ENCODE data around the gene HRNR.
"Not testable (repeated sequence)": the region's sequence is repeated elsewhere in the genome, so short reads cannot be mapped to it uniquely, and the experiment has no call there.

The HRNR gene

DNA sequence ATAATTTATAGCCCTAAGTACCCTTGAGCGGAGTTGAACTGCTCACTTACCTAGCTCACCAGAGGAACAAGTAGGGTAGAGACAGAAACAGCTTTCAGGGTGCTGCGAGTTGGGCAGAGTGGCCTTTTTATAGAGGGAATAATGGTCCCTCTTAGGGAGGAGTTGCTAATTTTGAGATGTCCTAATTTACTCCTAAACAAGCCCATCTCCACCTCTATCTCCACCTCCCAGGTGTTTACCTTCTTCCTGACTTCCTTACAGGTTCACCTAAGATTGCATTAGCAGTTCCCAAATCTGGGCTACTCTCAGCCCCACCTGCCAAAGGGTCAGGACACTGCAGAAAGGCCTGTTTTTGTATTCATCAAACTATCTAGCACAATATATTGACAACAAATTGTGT lies at the start of gene HRNR:
Gene HRNR (minus strand): TSS at position 101 of the 400 bp plus-strand sequence. CDS start 940 bp downstream, outside the sequence.
- no peak for DNase-seq (ENCODE audit: low read depth in 2 of 2)

DNA sequence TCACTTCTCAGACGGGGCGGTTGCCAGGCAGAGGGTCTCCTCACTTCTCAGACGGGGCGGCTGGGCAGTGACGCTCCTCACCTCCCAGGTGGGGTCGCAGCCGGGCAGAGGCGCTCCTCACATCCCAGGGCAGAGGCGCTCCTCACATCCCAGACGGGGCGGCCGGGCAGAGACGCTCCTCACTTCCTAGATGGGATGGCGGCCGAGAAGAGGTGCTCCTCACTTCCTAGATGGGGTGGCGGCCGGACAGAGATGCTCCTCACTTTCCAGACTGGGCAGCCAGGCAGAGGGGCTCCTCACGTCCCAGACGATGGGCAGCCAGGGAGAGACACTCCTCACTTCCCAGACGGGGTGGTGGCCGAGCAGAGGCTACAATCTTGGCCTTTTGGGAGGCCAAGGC lies 32.4 kb upstream of the HRNR start:
- DNase-seq (ENCODE audit: low read depth in 2 of 2) = not testable (repeated sequence)

DNA sequence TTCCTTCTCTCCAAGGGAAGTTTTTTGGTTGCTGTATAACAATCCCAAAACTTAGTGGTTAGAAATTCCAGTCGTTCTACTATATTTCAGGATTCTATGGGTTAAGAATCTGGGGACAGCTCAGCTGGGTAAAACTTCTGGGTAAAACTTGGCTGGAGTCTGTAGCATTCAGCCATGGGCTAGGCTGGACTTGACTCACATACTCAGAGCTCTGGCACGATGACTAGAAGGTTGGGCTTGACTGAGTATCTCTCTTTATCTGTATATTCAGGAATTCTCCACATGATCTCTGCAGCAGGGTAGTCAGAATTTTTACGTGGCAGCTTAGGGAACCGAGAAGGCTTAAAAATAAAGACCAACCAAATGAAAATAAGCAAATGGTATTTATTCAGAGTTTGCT lies 28.2 kb upstream of the HRNR start:
- DNase-seq (ENCODE audit: low read depth in 2 of 2) = no peak

DNA sequence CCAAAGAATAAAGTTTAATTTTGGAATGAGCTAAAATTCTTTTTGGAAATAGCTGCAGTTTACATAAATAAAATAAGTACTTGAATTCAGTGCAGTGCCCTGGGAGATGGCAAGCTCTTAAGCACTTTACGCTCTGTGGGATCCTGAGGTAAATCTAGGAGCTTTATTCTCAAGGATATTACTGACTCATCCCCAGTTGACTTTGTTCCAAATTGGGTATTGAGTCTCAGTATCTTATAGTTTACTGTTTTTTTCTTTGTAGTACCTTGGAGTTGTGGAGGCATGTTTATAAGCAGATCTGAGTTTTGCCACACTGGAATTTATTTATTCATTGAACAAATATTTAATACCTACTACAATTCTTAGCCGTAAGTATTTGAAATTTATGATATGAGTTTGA lies 27.4 kb upstream of the HRNR start:
- DNase-seq (ENCODE audit: low read depth in 2 of 2) = no peak

DNA sequence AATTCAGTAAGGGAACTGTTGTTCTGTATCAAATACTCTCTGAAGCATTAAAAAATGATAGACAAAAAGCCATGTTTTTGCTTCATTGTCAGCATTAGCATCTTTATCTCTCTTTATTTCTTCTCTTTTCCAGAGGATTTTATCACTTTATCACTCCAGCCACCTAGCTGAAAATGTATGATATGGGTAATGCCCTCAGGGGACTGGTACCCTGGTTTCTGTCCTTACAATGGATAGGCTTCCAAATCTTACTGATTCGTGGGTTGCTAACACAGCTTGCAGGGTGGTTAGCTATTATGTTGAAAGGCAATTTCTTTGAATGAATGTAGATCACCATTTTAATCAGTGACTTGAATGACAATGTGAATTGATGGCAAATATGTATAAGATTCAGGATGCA lies 23.3 kb upstream of the HRNR start:
- no peak for DNase-seq (ENCODE audit: low read depth in 2 of 2)

DNA sequence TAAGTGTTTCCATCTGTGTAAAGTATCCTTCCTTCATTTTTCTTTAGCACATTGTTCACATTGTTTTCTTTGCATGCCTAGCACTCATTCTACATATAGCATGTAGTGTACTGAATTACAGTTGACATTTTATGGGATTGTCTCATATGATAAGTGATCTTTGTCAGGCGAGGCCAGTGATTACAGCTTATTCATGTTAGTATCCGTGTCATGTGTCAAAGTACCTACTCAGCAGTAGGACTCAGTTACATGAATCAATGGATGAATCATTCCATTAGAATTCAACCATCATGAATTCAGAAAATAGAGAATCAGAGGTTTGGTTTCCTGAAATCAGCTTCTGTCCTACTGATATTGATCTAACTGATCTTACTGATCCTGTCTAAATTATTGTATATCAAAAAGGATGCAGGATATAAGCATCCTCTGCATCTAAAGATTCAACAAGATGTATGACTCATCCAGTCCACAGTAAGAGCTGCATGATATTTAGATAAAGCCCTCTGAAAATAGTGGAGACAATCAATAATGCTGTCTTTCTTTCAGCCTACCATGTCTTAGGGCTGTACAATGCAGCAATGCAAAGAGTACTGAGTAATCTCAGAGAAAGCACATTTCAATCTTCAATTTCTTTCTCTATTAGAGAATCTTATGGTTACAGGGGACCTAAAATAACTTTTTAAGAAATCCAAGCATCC lies 20.7 kb upstream of the HRNR start:
- DNase-seq (ENCODE audit: low read depth in 2 of 2) = no peak

DNA sequence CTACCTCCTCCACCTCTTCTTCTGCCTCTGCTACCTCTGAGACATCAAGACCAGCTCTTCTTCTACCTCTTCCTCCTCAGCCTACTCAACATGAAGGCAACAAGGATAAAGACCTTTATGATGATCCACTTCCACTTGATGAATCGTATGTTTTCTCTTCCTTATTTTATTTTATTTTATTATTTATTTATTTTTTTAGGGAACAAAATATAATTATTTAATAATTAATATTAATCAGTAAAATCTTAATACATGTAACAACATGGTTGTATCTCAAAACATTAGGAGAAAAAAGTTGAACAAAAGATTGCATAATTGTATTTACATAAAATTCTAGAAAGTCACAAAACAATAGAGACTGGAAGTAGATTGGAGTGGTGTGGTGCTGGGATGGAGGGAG lies 13.1 kb upstream of the HRNR start:
- DNase-seq (ENCODE audit: low read depth in 2 of 2) = no peak

DNA sequence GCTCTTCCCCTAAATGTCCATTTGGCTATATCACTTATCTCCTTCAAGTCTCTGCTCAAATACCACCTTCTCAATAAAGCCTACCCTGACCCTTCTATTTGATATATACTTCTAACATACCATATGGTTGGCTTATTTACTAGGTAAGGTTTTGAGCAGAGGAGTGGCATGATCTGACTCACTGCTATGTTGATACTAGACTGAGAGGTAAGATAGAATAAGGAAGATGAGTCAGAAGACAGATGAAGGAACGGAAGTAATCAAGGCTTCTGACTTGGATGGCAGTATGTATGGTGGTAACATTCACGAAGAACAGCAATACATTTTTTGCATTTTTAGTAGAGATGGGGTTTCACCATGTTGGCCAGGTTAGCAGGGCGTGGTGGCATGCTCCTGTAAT lies 4.8 kb upstream of the HRNR start:
- DNase-seq (ENCODE audit: low read depth in 2 of 2) = no peak

DNA sequence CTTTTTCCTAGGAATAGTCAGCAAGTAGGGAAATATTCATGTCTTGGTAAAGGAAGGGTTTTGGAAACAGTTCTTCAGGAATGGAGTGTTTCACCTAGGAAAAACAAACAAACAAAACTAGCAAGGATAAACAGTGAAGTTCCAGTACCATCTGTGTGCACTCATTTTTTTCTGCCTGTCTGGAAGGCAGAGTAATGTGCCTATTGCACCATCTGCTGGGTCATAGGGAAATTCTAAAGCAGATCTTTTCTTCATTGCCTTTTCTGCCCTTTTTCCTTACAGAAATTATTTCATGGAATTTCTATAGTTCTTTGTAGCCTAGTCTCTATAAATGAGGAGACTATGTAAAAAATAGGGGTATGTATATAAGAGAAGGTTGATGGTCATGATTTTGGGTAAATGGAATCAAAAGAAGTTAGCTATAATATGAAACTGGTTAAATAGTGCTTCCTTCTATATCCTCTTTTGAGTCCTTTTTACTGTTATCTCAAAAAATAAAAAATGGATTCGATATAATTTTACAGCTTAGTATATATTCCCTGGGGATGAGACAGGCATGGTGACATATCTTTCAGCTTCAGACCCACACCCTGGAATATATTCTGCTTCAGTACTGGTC lies 3.4 kb upstream of the HRNR start:
- DNase-seq (ENCODE audit: low read depth in 2 of 2) = no peak

DNA sequence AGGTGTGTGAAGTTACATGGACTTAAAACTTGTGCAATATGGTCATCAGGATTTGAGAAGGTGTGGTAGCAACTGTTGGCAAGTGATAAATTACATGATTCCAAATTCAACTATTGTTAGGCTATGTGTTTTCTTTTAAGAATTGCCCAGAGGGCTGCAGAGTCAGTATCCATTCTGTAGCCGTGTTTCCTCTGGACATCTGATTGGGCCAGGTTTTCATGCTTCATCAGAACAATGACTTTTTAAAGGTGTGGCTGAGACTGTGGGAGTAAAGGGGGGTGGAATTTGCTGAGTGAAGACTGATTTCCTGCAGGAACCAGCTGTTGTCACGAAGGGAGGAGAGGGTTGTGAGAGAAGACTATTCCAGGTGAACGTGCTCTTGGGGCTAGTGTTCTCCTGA lies 1.7 kb upstream of the HRNR start:
- DNase-seq (ENCODE audit: low read depth in 2 of 2) = no peak

DNA sequence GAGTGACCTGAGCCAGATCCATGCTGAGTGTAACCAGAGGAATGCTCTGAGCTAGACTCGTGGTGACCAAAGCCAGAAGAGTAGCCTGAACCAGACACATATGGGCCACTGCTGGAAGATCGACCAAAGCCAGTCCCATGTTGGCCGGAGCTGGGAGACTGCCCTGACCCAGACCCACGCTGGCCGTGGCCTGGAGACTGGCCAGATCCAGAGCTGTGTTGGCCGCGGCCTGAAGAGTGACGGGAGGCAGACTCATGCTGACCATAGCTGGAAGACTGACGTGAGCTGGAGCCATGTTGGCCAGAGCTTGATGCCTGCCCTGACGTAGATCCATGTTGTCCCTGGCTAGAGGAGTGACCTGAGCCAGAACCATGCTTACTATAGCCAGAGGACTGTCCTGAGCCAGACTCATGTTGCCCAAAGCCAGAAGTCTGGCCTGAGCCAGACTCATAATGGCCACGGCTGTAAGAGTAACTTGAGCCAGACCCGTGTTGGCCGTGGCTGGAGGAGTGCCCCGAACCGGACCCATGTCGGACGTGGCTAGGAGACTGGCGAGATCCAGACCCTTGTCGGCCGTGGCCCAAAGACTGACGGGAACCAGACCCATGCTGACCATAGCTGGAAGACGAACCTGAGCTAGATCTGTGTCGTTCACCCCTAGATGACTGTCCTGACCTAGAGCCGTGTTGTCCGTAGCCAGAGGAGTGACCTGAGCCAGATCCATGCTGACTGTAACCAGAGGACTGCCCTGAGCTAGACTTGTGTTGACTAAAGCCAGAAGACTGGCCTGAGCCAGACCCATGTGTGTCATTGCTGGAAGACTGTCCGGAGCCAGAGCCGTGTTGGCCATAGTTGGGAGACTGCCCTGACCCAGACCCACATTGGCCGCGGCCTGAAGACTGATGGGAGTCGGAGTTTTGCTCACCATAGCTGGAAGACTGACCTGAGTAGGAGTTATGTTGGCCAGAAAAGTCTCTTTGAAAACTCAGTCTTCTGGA lies 3.5 kb downstream of the HRNR start:
- DNase-seq (ENCODE audit: low read depth in 2 of 2) = no peak

DNA sequence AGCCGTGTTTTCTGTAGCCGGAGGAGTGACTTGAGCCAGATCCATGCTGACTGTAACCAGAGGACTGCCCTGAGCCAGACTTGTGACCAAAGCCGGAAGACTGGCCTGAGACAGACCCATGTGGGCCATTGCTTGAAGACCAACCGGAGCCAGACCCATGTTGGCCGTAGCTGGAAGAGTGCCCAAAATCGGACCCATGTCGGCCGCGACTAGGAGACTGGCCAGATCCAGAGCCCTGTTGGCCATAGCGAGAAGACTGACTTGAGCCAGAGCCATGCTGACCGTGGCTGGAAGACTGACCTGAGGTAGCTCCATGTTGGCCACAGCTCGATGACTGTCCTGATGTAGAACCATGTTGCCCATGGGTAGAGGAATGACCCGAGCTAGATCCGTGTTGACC lies 4.6 kb downstream of the HRNR start:
- DNase-seq (ENCODE audit: low read depth in 2 of 2) = not testable (repeated sequence)

DNA sequence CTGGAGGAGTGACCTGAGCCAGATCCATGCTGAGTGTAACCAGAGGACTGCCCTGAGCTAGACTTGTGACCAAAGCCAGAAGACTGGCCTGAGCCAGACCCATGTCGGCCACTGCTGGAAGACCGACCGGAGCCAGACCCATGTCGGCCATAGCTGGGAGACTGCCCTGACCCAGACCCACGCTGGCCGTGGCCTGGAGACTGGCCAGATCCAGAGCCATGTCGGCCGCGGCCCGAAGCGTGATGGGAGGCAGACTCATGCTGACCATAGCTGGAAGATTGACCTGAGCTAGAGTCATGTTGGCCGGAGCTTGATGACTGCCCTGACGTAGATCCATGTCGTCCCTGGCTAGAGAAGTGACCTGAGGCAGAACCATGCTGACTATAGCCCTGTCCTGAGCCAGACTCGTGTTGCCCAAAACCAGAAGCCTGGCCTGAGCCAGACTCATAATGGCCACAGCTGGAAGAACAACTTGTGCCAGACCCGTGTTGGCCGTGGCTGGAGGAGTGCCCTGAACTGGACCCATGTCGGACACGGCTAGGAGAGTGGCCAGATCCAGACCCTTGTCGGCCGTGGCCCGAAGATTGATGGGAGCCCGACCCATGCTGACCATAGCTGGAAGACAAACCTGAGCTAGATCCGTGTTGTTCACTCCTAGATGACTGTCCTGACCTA lies 5.1 kb downstream of the HRNR start:
- DNase-seq (ENCODE audit: low read depth in 2 of 2) = no peak

DNA sequence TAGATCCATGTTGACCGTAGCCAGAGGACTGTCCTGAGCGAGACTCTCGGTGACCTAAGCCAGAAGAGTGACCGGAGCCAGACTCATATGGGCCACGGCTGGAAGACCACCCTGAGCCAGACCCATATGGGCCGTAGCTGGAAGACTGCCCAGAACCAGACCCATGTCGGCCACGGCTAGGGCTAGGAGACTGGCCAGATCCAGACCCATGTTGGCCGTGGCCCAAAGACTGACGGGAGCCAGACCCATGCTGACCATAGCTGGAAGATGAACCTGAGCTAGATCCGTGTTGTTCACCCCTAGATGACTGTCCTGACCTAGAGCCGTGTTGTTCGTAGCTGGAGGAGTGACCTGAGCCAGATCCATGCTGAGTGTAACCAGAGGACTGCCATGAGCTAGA lies 8.4 kb downstream of the HRNR start:
- DNase-seq (ENCODE audit: low read depth in 2 of 2) = not testable (repeated sequence)

DNA sequence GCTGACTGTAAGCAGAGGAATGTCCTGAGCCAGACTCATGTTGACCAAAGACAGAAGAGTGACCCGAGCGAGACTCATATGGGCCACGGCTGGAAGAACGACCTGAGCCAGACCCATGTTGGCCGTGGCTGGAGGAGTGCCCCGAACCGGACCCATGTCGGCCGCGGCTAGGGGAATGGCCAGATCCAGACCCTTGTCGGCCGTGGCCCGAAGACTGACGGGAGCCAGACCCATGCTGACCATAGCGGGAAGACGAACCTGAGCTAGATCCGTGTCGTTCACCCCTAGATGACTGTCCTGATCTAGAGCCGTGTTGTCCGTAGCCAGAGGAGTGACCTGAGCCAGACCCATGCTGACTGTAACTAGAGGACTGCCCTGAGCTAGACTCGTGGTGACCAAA lies 9.1 kb downstream of the HRNR start:
- DNase-seq (ENCODE audit: low read depth in 2 of 2) = not testable (repeated sequence)

DNA sequence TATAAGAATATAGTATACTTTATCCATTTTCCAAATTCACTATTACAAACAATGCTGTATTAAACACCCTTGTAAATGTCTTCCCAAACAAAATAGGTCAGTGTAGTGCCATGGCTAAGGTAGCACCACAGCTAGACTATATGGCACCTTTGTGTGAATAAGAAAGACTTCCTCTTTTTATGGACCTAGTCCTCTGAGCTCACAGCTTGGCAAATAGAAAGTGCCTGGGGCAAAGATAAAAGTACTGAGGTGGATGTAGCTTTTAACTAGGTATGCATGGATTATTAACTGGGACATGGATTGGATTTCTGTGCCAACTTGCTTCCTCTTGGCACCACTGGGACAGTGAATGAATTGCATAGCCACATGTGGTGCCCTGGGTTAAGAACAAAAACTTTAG lies 25.0 kb downstream of the HRNR start:
- no peak for DNase-seq (ENCODE audit: low read depth in 2 of 2)

DNA sequence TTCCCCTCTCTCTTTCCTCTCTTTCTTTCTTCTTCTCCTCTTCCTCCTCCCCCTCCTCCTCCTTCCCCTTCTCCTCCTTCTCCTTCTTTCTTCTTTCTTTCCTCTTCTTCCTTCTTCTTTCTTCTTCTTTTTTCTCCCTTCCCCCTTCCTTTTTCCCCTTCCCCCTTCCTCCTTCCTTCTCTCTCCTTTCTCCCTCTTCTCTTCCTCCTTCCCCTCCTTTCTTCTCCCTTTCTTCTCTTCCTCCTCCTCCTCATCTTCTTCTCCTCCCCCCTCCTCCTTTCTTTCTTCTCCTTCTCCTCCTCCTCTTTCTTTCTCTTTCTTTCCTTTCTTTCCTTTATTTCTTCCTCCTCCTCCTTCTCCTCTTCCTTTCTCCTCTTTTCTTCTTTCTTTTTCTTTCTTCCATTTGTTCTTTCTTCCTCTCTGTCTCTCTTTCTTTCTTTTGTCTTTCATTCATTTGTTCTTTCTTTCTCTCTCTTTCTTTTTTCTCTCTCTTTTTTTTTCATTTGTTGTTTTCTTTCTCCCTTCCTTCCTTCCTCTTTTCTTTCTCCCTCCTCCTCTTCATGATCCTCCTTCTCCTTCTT lies 26.5 kb downstream of the HRNR start:
- DNase-seq (ENCODE audit: low read depth in 2 of 2) = no peak

DNA sequence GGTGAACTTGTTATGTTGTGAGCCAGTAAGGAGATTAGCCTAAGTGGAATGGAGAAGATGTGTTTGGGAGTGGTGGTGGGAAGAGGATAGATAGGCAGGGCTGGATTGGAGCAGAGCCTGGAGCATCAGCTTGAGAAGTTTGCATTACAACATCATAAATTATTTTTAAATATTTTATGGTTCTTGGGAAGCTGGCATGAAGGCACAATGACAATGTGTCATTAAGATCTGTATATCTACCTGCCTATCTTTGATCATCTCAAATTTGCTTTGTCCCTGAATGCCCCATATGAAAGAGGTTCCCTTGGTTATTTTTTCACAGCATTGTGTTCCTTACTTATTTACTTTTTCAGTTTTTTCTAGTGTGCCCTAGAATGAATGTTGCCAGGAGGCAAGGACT lies 32.3 kb downstream of the HRNR start:
- no peak for DNase-seq (ENCODE audit: low read depth in 2 of 2)

DNA sequence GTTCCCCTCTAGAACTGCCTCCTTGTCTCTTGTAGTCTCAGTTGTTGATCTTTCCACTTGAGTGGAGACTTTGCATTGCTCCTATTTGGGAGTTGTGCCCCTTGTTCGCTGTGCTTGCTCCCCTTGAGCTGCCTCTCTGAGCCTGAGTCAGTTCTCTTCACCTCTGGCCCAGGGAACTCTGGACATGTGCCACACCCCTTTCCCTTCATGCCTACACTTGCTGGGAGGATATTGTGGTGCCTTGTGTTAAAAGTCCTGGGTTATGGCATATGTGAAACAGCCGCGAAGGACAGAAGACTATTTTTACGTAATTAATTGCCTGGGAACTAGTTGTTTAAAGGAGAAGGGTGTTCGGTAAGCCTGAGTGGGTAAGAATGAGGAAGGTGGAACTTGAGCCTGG lies 32.7 kb downstream of the HRNR start:
- no peak for DNase-seq (ENCODE audit: low read depth in 2 of 2)

DNA sequence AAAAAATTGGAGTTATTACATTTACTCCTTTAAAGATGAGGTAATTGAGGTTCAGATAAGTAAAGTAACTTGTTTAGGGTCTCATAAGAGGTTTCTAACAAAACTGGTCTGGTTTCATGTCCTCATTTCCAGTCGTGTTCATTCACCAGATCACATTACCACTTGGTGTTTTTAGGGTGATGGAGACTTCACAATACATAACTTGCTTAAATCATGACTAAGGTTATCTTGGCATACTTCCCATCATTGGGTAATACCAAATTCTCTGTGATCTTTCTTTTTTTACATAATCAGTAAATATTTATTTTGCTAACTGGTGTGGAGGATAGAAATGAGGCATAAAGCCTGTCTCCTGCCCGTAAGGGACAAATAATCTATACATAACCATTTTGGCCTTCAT lies 33.4 kb downstream of the HRNR start:
- DNase-seq (ENCODE audit: low read depth in 2 of 2) = no peak

DNA sequence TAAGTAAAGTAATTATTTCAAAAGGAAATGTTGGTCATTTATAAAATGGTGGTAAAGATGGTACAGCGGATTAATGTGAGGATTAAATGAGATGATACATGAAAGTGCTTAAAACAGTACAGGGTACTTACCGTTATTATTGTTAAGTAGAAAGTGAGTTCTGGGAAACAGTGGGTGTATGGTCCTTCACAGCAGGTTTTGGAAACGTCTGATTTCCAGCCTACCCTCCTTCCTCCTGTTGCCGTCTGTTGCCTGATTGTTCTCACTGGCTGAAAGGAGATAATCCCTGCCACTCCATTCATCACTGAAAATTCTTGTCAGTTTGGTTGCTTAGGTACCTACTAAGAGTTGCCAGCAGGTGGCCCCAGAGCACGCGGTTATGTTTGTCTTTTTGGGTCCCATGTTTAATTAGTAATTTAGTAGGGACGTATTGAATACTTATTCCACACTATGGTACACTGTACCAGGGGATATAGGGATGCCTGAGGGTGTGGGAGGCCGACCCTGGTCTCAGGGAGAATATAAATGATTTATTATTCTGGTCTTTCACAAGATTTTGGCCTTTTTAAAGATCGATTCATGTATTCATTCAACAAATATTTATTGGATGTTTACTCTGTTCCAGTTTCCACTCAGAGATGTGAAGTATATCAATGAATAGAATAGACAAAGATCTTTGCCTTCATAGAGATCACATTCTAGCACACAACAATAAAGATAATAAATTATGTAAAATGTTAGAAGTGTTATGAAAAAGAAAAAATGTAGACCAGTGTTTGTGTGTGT lies 34.1 kb downstream of the HRNR start:
- DNase-seq (ENCODE audit: low read depth in 2 of 2) = peak; percentile 50 to 59
